DMS 273 (cell line): ENCODE measurements around the gene FER1L5.

Source experiments
- DNase-seq: peaks from one replicate; lab custom pipeline; 2025; ENCODE audit not compliant: unreplicated experiment; lab: John Stamatoyannopoulos, UW

The FER1L5 gene

GRCh38 chr2:96642564-96643360, at the start of gene FER1L5:
TSS of gene FER1L5 (plus strand) at chr2:96642764. CDS start at chr2:96642837, 73 bp downstream.
- peak; percentile 62 for DNase-seq

- no peak for DNase-seq
Observed at GRCh38 chr2:96594282-96594681, 48.3 kb upstream of the FER1L5 start.

- DNase-seq: no peak
Observed at GRCh38 chr2:96594691-96595152, 47.8 kb upstream of the FER1L5 start.

DNA sequence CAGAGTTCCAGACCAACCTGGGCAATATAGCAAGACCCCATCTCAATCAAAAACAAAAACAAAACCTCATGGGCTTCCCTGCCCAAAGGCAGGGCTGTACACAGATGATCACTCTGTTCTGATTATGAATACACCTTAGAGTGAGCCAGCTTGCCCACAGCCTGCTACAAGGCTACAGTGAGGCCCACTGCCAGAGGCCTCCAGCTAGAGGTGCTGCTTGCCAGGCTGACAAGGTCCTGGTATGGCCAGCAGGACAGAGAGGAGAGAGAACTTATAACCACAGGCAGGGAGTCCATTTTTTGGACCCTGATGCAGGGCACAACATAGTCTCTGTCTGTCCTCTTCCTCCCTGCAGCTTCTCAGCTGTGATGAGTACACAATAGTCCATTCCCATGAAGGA, 46.0 kb upstream of the FER1L5 start:
- DNase-seq: no peak

DNA sequence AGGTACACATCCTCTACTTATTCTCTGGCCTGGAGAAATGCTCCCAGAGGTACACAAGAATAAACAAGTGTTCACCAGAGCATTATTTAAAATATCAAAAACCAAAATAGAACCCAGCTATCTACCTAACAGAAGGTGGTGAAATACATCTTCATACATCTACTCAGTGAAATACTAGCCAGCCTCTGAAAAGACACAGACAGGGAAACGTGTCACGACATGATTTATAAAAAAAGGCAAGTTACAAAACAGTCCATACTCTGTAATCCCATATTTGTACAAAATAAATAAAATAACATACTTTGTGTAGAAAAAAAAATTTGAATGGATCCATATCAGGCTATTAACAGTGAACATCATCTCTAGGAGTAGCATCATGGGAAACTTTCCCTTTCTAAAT, 42.6 kb upstream of the FER1L5 start:
- no peak for DNase-seq

- no peak for DNase-seq
Observed at GRCh38 chr2:96601382-96602292, 40.9 kb upstream of the FER1L5 start.

GRCh38 chr2:96602330-96602823, 40.2 kb upstream of the FER1L5 start:
- DNase-seq: no peak

- DNase-seq: no peak
Observed at GRCh38 chr2:96604104-96604503, 38.5 kb upstream of the FER1L5 start.

- no peak for DNase-seq
Observed at GRCh38 chr2:96608469-96609455, 33.8 kb upstream of the FER1L5 start.

DNA sequence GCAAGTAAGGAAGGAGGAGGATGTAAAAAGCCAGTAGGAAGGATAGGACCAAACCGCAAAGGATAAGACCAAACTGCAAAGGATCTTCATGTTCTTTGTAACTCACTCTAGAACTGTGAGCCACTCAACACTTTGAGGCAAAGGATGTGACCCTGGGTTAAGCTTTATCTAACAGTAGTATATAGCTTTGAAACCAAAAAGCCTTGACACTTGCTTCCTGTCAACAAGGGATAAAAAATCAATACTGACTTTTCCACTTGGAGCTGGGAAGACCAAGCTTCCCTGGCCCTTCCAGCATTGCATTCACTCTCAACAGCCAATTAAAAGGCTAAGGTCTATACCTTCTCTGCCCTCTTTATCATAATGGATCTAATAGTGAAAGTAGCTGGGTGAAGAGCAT, 26.4 kb upstream of the FER1L5 start:
- DNase-seq: no peak

DNA sequence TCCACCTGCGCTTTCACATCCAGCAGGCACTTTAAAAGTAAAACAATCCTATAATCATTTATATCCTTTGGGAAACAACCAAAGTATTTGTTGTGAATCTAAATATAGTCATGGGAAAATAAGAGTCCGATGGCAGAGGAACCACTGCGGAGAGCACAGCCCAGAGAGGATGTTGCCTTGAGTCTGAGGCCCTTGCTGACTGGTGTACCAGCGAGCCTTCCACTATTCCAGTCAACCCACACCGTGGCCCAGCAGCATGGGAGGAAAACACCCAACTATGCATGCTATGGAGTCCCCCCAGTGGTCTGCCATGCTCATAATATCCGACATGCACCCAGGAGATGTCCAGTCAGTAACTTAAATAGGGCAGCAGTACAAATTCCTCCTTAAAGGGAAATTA, 26.0 kb upstream of the FER1L5 start:
- no peak for DNase-seq

DNA sequence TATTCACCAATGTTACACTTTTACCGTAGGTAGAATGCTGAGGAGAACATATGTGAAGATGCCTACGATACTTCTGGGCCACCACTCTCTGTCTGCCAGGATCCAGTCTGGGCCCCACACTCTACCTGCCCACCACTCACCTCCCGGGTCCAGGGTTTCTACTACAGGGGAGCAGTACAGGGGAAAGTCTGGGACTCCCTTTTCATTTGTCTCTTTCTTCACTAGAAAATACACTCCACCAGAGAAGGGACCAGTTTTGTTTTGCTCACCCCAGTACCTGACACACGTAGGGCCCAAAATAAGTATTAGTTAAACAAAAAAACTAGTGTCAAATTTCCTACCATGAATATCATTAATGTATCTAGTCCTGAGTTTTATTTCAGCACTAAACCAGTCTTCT, 25.6 kb upstream of the FER1L5 start:
- DNase-seq: no peak

DNA sequence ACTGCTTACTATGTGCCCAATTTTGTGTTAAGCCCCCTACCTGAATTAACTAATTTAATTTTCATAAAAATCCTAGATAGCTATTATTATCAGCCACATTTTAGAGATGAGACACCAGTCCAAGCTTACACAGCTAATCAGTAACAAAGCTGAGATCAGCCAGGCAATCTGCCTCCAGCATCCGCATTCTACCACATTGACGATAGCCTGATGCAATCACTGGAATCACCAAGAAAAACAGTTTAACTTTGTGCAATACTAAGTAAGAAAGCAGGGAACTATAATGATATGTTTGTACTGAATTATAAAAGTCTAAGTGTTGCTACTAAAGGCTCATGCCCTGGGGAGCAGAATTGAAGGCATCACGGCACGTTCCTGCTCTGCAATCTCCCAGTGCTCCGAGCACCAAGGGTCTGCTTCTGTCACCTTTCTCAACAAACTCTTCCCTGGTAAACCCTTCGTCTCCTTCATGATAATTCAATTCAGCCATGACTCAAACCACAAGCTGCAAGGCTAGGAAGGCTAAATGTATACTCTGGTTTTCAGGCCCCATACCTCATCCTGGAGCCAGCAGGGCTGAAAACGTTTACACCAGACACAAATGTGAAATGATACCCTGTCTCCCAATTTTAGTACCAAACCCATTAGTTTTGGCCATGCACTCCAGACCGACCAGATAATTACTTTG, 23.8 kb upstream of the FER1L5 start:
- DNase-seq: no peak

DNA sequence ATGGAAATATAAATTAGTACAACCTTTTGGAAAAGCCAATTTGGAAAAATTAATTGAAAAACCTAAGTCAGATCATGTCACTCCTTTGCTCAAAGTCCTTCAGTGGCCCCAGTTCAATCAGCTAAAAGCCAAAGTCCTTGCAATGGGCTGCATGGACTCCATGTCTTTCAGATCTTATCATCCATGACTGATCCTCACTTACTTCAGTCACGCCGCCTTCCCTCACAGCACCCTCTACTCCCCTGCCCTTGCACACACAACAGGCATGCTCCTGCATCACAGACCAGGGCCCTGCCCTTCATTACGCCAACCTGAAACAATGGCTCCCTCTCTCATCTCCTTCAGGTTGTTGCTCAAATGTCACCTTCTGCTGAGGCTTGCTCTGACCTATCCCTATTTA, 20.0 kb upstream of the FER1L5 start:
- no peak for DNase-seq

- no peak for DNase-seq
Observed at GRCh38 chr2:96623116-96623515, 19.4 kb upstream of the FER1L5 start.

- no peak for DNase-seq
Observed at GRCh38 chr2:96625571-96626552, 16.7 kb upstream of the FER1L5 start.

GRCh38 chr2:96626553-96626942, 16.0 kb upstream of the FER1L5 start:
- DNase-seq: no peak

- DNase-seq: no peak
Observed at GRCh38 chr2:96631804-96632435, 10.6 kb upstream of the FER1L5 start.
